H1 (cell line): ENCODE measurements around the gene CHI3L2.

Experiments used
- CREB1 ChIP-seq: IDR thresholded peaks from 2 replicates; pipeline ENCODE4 v1.6.1; 2012; ENCODE audit warnings: inconsistent platforms
- EP300 ChIP-seq, 2 experiments: IDR thresholded peaks; 1 replicate in 1 of 2; 2 replicates in 1 of 2; pipeline ENCODE4 v1.6.1; 2011 to 2012; ENCODE audit warnings: low read depth in 2 of 2, low read length in 2 of 2, mild to moderate bottlenecking in 2 of 2, borderline replicate concordance in 1 of 2, inconsistent platforms in 1 of 2, moderate library complexity in 1 of 2
- POLR2A ChIP-seq, 2 experiments: IDR thresholded peaks; 1 replicate in 1 of 2; 2 replicates in 1 of 2; pipeline ENCODE4 v1.6.1; 2011; ENCODE audit warnings: low read depth in 2 of 2, low read length in 2 of 2, mild to moderate bottlenecking in 2 of 2; ENCODE audit errors: control extremely low read depth in 1 of 2
- POLR2AphosphoS5 ChIP-seq: IDR thresholded peaks from 2 replicates; pipeline ENCODE4 v1.6.1; 2011; ENCODE audit warnings: low read depth, low read length
- RXRA ChIP-seq: IDR thresholded peaks from 2 replicates; pipeline ENCODE4 v1.6.1; 2011; ENCODE audit warnings: low read depth, mild to moderate bottlenecking, low read length, moderate library complexity; ENCODE audit not compliant: insufficient read depth
- SP1 ChIP-seq: IDR thresholded peaks from 2 replicates; pipeline ENCODE4 v1.6.1; 2011; ENCODE audit warnings: low read depth, low read length
- TF ChIP-seq, protein P1 (sequence below), 3 experiments: IDR thresholded peaks; 1 replicate in 2 of 3; 2 replicates in 1 of 3; pipeline versions ENCODE4 v1.5.1 to v1.6.1; 2011; ENCODE audit warnings: low read length in 3 of 3, mild to moderate bottlenecking in 3 of 3, inconsistent platforms in 2 of 3, low read depth in 1 of 3, moderate library complexity in 1 of 3; ENCODE audit not compliant: insufficient read depth in 1 of 3; ENCODE audit errors: control extremely low read depth in 1 of 3

DNA sequence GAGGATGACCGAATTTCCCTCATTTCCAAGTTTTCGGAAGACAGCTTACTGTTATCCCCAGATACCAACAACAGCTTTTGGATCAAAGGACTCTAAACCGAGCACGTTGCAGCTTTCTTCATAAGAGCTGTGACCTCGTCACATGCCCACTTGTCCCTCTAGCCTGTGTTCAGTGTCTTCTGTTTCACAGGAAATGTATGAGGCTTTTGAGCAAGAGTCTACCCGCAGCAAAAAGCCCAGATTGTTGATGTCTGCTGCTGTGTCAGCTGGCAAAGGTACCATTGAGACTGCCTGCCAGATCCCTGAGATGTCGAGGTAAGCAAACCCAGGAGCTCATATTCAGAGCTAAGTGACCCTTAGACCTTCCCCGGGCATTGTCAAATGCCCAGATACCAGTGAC, 24.1 kb downstream of the CHI3L2 start:
- TF ChIP-seq EP300 (IDR thresholded peaks at IDR 0.05; ENCODE audit: borderline replicate concordance in 1 of 2, low read depth in 2 of 2, low read length in 2 of 2) (no peak), CREB1 (no peak), POLR2A (IDR thresholded peaks at IDR 0.05; ENCODE audit: control extremely low read depth in 1 of 2, low read depth in 2 of 2, low read length in 2 of 2) (no peak), SP1 (no peak), POLR2AphosphoS5 (no peak), RXRA (no peak)
- TF ChIP-seq, protein P1, sequence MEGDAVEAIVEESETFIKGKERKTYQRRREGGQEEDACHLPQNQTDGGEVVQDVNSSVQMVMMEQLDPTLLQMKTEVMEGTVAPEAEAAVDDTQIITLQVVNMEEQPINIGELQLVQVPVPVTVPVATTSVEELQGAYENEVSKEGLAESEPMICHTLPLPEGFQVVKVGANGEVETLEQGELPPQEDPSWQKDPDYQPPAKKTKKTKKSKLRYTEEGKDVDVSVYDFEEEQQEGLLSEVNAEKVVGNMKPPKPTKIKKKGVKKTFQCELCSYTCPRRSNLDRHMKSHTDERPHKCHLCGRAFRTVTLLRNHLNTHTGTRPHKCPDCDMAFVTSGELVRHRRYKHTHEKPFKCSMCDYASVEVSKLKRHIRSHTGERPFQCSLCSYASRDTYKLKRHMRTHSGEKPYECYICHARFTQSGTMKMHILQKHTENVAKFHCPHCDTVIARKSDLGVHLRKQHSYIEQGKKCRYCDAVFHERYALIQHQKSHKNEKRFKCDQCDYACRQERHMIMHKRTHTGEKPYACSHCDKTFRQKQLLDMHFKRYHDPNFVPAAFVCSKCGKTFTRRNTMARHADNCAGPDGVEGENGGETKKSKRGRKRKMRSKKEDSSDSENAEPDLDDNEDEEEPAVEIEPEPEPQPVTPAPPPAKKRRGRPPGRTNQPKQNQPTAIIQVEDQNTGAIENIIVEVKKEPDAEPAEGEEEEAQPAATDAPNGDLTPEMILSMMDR (IDR thresholded peaks at IDR 0.05; ENCODE audit: control extremely low read depth in 1 of 3, insufficient read depth in 1 of 3, low read depth in 1 of 3, low read length in 3 of 3): no peak
